Nephron progenitor cell (in vitro differentiated cells): ENCODE results near the gene FAM98C.

Experiments
- DNase-seq: peaks from one replicate; pipeline ENCODE4 v3.0.0; 2021
- H3K27ac Mint-ChIP-seq: 2 replicates; pipeline ENCODE4 v1.8.0; 2021; ENCODE audit warnings: mild to moderate bottlenecking, moderate library complexity, mixed read lengths
- H3K27me3 Mint-ChIP-seq: 2 replicates; pipeline ENCODE4 v1.8.0; 2021; ENCODE audit warnings: mild to moderate bottlenecking, low read depth, mixed read lengths; ENCODE audit not compliant: poor library complexity
- H3K36me3 Mint-ChIP-seq: 2 replicates; pipeline ENCODE4 v1.8.0; 2021; ENCODE audit warnings: low read depth, mixed read lengths
- H3K4me1 Mint-ChIP-seq: 2 replicates; pipeline ENCODE4 v1.8.0; 2021; ENCODE audit warnings: mixed read lengths
- H3K4me3 Mint-ChIP-seq: 2 replicates; pipeline ENCODE4 v1.8.0; 2021; ENCODE audit warnings: mild to moderate bottlenecking, moderate library complexity, mixed read lengths
- H3K9me3 Mint-ChIP-seq: 2 replicates; pipeline ENCODE4 v1.8.0; 2021; ENCODE audit warnings: mild to moderate bottlenecking, moderate library complexity, mixed read lengths
- CTCF ChIP-seq: fragments of 200-600 bp; sonication (generic); IDR thresholded peaks from 2 replicates; pipeline ENCODE4 v1.5.0; 2021; ENCODE audit warnings: antibody characterized with exemption

The FAM98C gene

GRCh38 chr19:38449518-38449917 is 46.6 kb downstream of the FAM98C start:
- H3K4me3 Mint-ChIP-seq, result no peak overlapping the region
- H3K9me3 Mint-ChIP-seq, result peaks cover 4% of the 10 kb centered on the region
- H3K27me3 Mint-ChIP-seq, result peaks cover 3% of the 10 kb centered on the region
- no peak overlapping the region for H3K27ac Mint-ChIP-seq
- H3K4me1 Mint-ChIP-seq, result no peaks in the 10 kb centered on the region
- no peak for TF ChIP-seq CTCF
- no peak for DNase-seq
- peaks cover 17% of the 10 kb centered on the region for H3K36me3 Mint-ChIP-seq

GRCh38 chr19:38451036-38451435 is 48.1 kb downstream of the FAM98C start:
- no peak for DNase-seq
- Mint-ChIP-seq H3K9me3 (peaks cover 4% of the 10 kb centered on the region), H3K36me3 (peaks cover 22% of the 10 kb centered on the region), H3K4me1 (no peaks in the 10 kb centered on the region), H3K27ac (no peak overlapping the region), H3K4me3 (no peak overlapping the region), H3K27me3 (peaks cover 2% of the 10 kb centered on the region)
- no peak for TF ChIP-seq CTCF

- peaks cover 4% of the 10 kb centered on the region for H3K9me3 Mint-ChIP-seq
- peaks cover under 1% of the 10 kb centered on the region for H3K27me3 Mint-ChIP-seq
- DNase-seq, result no peak
- H3K27ac Mint-ChIP-seq, result no peak overlapping the region
- H3K36me3 Mint-ChIP-seq, result peaks cover 22% of the 10 kb centered on the region
- no peaks in the 10 kb centered on the region for H3K4me1 Mint-ChIP-seq
- no peak overlapping the region for H3K4me3 Mint-ChIP-seq
- TF ChIP-seq CTCF, result no peak
Observed at GRCh38 chr19:38451629-38452028, 48.7 kb downstream of the FAM98C start.

- H3K27ac Mint-ChIP-seq, result no peak overlapping the region
- DNase-seq, result peak; percentile 53
- H3K4me3 Mint-ChIP-seq, result no peak overlapping the region
- no peak for TF ChIP-seq CTCF
- no peaks in the 10 kb centered on the region for H3K27me3 Mint-ChIP-seq
- peaks cover 4% of the 10 kb centered on the region for H3K9me3 Mint-ChIP-seq
- peaks cover 30% of the 10 kb centered on the region for H3K36me3 Mint-ChIP-seq
- H3K4me1 Mint-ChIP-seq, result peaks cover 9% of the 10 kb centered on the region
Observed at GRCh38 chr19:38452430-38453366, 49.8 kb downstream of the FAM98C start.

- DNase-seq, result no peak
- Mint-ChIP-seq H3K4me1 (peaks cover 11% of the 10 kb centered on the region), H3K27ac (no peak overlapping the region), H3K27me3 (no peaks in the 10 kb centered on the region), H3K36me3 (peaks cover 36% of the 10 kb centered on the region), H3K9me3 (peaks cover 4% of the 10 kb centered on the region), H3K4me3 (no peak overlapping the region)
- no peak for TF ChIP-seq CTCF
Observed at GRCh38 chr19:38453596-38453995, 50.7 kb downstream of the FAM98C start.

- peak; percentile 61 for DNase-seq
- H3K27ac Mint-ChIP-seq, result peak overlapping the region; percentile 54
Observed at GRCh38 chr19:38455031-38455430, 52.1 kb downstream of the FAM98C start.

More at GRCh38 chr19:38455031-38455430, 52.1 kb downstream of the FAM98C start:
- no peaks in the 10 kb centered on the region for H3K9me3 Mint-ChIP-seq
- H3K4me1 Mint-ChIP-seq, result peaks cover 11% of the 10 kb centered on the region
- H3K4me3 Mint-ChIP-seq, result no peak overlapping the region
- TF ChIP-seq CTCF, result no peak
- H3K36me3 Mint-ChIP-seq, result peaks cover 49% of the 10 kb centered on the region
- no peaks in the 10 kb centered on the region for H3K27me3 Mint-ChIP-seq
